ENCODE data around the gene MMS19. TPM values are rescaled to one million over a fixed set of nuclear protein-coding genes. Genes with fewer than 3 reads are reported as not detected.
"Not testable (repeated sequence)": the region's sequence is repeated elsewhere in the genome, so short reads cannot be mapped to it uniquely, and the experiment has no call there.

Gene MMS19
- total RNA-seq, 2 donors from 2014 or later, result 46.8 to 108 TPM

- DNase-seq (ENCODE audit: low spot score), result no peak
- Histone ChIP-seq H3K27me3 (replicated peaks; ENCODE audit: insufficient read depth) (no peaks in the 10 kb centered on the region), H3K4me3 (no peak overlapping the region), H3K9me3 (no peaks in the 10 kb centered on the region), H3K36me3 (peaks cover 65% of the 10 kb centered on the region), H3K27ac (no peak overlapping the region), H3K4me1 (ENCODE audit: control insufficient read depth in 1 of 2, low read depth in 2 of 2) (no peaks in the 10 kb centered on the region)
- ATAC-seq (ENCODE audit: insufficient number of reproducible peaks, low FRiP score, low read depth), result no peak
- no peak for TF ChIP-seq CTCF (IDR thresholded peaks at IDR 0.05)
These were observed 64.2 kb downstream of the MMS19 start for GRCh38 chr10:97434055-97434454.

GRCh38 chr10:97428572-97428981 lies 69.6 kb downstream of the MMS19 start:
- peaks cover 23 to 31% of the 10 kb centered on the region in 2 donors for H3K4me1 ChIP-seq (ENCODE audit: control insufficient read depth in 1 of 2, low read depth in 2 of 2)
- no peak overlapping the region for H3K27ac ChIP-seq
- H3K4me3 ChIP-seq, result peak overlapping the region; percentile 93
- DNase-seq (ENCODE audit: low spot score), result no peak
- H3K9me3 ChIP-seq, result no peaks in the 10 kb centered on the region
- no peak for ATAC-seq (ENCODE audit: insufficient number of reproducible peaks, low FRiP score, low read depth)
- peaks cover 19% of the 10 kb centered on the region for H3K36me3 ChIP-seq
- TF ChIP-seq CTCF (IDR thresholded peaks at IDR 0.05), result no peak
- H3K27me3 ChIP-seq (replicated peaks; ENCODE audit: insufficient read depth), result no peaks in the 10 kb centered on the region

DNA sequence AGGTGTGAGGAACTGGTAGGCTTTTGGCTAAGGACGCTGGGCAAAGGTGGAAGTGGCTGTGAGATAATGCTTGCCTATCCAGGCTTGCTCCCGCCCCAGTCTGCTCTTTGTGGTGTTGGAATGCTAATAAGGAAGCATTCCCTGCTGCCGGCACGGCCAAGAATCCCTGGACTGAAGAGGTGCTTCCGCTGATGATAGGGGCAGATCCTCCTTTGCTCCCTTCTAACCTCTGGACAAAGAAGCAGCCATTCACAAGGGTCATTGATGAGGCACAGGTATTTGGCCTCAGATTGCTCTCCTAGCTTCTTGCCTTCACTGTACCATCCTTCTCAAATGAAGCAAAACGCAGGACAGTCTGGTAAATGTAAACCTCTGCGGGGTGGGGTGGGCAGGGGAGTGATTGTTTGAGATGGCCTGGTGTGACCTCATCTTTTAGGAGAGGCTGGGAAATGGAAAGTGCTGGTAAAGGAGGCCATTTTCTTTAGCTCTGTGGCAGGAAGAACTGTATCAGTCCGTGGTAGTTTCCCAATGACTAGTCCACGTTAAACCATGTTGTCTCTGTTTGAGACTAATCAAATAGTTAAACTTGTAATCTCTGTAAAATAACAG lies 70.5 kb downstream of the MMS19 start:
- TF ChIP-seq CTCF (IDR thresholded peaks at IDR 0.05), result no peak
- no peaks in the 10 kb centered on the region for H3K9me3 ChIP-seq
- H3K27me3 ChIP-seq (replicated peaks; ENCODE audit: insufficient read depth), result no peaks in the 10 kb centered on the region
- peaks cover 16% of the 10 kb centered on the region for H3K36me3 ChIP-seq
- ATAC-seq (ENCODE audit: insufficient number of reproducible peaks, low FRiP score, low read depth), result no peak
- no peak for DNase-seq (ENCODE audit: low spot score)
- H3K27ac ChIP-seq, result peak overlapping the region in 1 of 2 donors; percentile 20
- peak overlapping the region; percentile 93 for H3K4me3 ChIP-seq
- H3K4me1 ChIP-seq (ENCODE audit: control insufficient read depth in 1 of 2, low read depth in 2 of 2), result peaks cover 23 to 31% of the 10 kb centered on the region in 2 donors

DNA sequence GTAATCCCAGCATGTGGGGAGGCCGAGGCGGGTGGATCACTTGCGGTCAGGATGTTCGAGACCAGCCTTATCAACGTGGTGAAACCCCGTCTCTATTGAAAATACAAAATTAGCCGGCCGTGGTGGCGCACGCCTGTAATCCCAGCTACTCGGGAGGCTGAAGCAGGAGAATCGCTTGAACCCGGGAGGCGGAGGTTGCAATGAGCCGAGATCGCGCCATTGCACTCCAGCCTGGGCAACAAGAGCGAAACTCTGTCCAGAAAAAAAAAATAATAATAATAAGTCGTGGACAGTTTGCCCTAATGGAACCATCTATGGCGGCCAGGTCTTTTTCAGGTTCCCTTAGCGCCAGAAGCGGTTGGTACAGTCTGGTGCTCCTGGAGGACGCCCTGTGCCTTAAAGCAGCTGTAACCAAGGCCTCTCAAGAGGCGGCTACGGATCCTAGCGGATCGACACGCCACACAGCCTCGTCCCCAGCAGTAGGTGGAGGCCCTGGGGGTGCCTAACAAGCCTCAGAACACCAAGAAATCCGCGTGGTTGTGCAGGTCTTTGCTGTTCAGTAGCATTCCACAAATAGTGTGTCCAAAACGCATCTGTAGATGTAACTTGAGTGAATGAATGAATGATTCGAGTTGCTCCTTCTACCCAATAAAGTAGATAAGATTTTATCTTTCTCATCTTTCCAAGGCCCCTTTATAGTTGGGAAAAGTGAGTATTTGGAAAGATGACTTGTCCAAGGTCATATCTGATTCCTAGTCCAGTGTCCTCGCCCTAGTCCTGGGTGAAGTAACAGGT lies 71.2 kb downstream of the MMS19 start:
- ATAC-seq (ENCODE audit: insufficient number of reproducible peaks, low FRiP score, low read depth) (no peak), DNase-seq (ENCODE audit: low spot score) (no peak)
- no peaks in the 10 kb centered on the region for H3K27me3 ChIP-seq (replicated peaks; ENCODE audit: insufficient read depth)
- peak overlapping the region; percentile 93 for H3K4me3 ChIP-seq
- peak overlapping the region; percentile 68 to 76 for H3K27ac ChIP-seq
- peaks cover 23 to 31% of the 10 kb centered on the region in 2 donors for H3K4me1 ChIP-seq (ENCODE audit: control insufficient read depth in 1 of 2, low read depth in 2 of 2)
- TF ChIP-seq CTCF (IDR thresholded peaks at IDR 0.05), result no peak
- no peaks in the 10 kb centered on the region for H3K9me3 ChIP-seq
- peaks cover 14% of the 10 kb centered on the region for H3K36me3 ChIP-seq

DNA sequence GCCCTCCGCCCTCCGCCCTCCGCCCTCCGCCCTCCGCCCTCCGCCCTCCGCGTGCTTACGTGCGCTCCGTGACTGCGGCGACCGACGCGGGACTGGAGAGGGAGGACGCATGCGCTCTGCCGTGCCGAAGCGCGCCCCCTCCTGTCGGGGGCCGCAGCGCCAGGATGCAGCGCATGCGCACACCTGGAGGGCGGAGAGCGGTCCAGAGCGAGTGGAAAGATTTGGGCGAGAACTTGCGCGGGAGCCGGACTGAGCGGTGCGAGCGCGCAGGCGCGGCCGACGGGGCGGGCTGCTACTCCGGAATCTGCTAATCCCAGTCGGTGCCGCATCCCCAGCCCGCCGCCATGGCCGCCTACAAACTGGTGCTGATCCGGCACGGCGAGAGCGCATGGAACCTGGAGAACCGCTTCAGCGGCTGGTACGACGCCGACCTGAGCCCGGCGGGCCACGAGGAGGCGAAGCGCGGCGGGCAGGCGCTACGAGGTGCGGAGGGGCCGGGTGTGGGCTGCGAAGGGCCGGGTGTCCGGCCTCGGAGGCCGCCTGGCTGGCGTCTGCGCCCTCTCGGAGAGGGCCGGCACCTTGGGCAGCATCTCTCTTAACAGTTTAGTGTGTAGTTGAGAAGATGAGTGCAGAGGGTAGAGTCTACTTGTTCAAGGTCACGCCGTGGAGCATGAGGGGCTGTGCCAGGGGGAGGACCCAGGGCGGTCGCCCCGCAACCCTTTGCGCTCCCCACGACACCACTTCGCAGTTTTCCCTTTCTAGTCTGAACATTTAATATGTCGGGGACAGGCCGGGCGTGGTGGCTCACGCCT lies 72.1 kb downstream of the MMS19 start, which contains the start of gene PGAM1:
Gene PGAM1, plus strand, starts transcription at position 228 of the 812 bp plus-strand sequence. Its CDS starts 117 bp downstream, at position 345.
- DNase-seq (ENCODE audit: low spot score), result peak; percentile 70
- Histone ChIP-seq H3K4me1 (ENCODE audit: control insufficient read depth in 1 of 2, low read depth in 2 of 2) (peaks cover 23 to 31% of the 10 kb centered on the region in 2 donors), H3K27me3 (replicated peaks; ENCODE audit: insufficient read depth) (no peaks in the 10 kb centered on the region), H3K9me3 (no peaks in the 10 kb centered on the region), H3K36me3 (peaks cover 7% of the 10 kb centered on the region), H3K4me3 (peak within 1 kb of the TSS; percentile 93), H3K27ac (peak within 1 kb of the TSS; percentile 68 to 82)
- peak; percentile 90 for ATAC-seq (ENCODE audit: insufficient number of reproducible peaks, low FRiP score, low read depth)
- TF ChIP-seq CTCF (IDR thresholded peaks at IDR 0.05), result peak; percentile 53

- H3K27ac ChIP-seq; H3K36me3 ChIP-seq; H3K9me3 ChIP-seq; H3K4me3 ChIP-seq; H3K27me3 ChIP-seq (replicated peaks; ENCODE audit: insufficient read depth); ATAC-seq (ENCODE audit: insufficient number of reproducible peaks, low FRiP score, low read depth); DNase-seq (ENCODE audit: low spot score): not testable (repeated sequence)
- peaks cover 22 to 28% of the 10 kb centered on the region in 2 donors for H3K4me1 ChIP-seq (ENCODE audit: control insufficient read depth in 1 of 2, low read depth in 2 of 2)
These were observed 74.5 kb downstream of the MMS19 start for GRCh38 chr10:97423757-97424098.

Data from thoracic aorta (tissue), 2 donors.